Activated CD8-positive, alpha-beta T cell treated with anti-CD3 and anti-CD28 coated beads for 36 hours (primary cell): ENCODE results near the gene DGKZ. TPM values are rescaled to one million over a fixed set of nuclear protein-coding genes. Genes with fewer than 3 reads are reported as not detected.
A peak's percentile ranks its signal among the peaks of the same experiment; 100 is the strongest.

Source experiments
- ATAC-seq: fragments of 200-7000 bp; cut with Tn5 transposase; one replicate; pipeline ENCODE4 v1.10.0; 2021; ENCODE audit warnings: mild to moderate bottlenecking, moderate library complexity
- CTCF ChIA-PET: fragments of 350-600 bp; sonication (Branson Sonifier 250); formaldehyde crosslinking; loops from one replicate; lab custom pipeline; 2021; ENCODE audit warnings: antibody characterized with exemption; lab: Charles Lee
- POLR2A ChIA-PET: fragments of 350-600 bp; sonication (Branson Sonifier 250); formaldehyde crosslinking; loops from one replicate; lab custom pipeline; 2021; ENCODE audit warnings: antibody characterized with exemption; lab: Charles Lee
- DNase-seq: peaks from one replicate; pipeline ENCODE4 v3.0.0-alpha.2; 2020
- H3K27ac Mint-ChIP-seq: one replicate; pipeline ENCODE4 v1.8.0; 2021; ENCODE audit warnings: mild to moderate bottlenecking, mixed read lengths
- H3K27me3 Mint-ChIP-seq: one replicate; pipeline ENCODE4 v1.8.0; 2021; ENCODE audit warnings: mixed read lengths
- H3K36me3 Mint-ChIP-seq: one replicate; pipeline ENCODE4 v1.8.0; 2021; ENCODE audit warnings: low read depth, mixed read lengths
- H3K4me1 Mint-ChIP-seq: one replicate; pipeline ENCODE4 v1.8.0; 2021; ENCODE audit warnings: low read depth, mixed read lengths
- H3K4me3 Mint-ChIP-seq: one replicate; pipeline ENCODE4 v1.8.0; 2021; ENCODE audit warnings: mild to moderate bottlenecking, moderate library complexity, mixed read lengths
- H3K9me3 Mint-ChIP-seq: one replicate; pipeline ENCODE4 v1.8.0; 2021; ENCODE audit warnings: mixed read lengths
- CTCF ChIP-seq: fragments of 200-600 bp; IDR thresholded peaks from one replicate; pipeline ENCODE4 v1.8.0; 2022; ENCODE audit warnings: antibody characterized with exemption, mild to moderate bottlenecking
- intact Hi-C: fragments of 100-400 bp; cut with micrococcal nuclease; formaldehyde crosslinking; loops from one replicate; pipeline ENCODE4 v1.10.0; 2022
- total RNA-seq, 2 experiments: library from RNA; stranded (reverse); gene quantifications; one replicate each; pipeline ENCODE4 v1.2.3, GENCODE V29; 2021

Gene DGKZ
- total RNA-seq, 2 experiments from 2014 or later: 94.4 to 94.9 TPM

DNA sequence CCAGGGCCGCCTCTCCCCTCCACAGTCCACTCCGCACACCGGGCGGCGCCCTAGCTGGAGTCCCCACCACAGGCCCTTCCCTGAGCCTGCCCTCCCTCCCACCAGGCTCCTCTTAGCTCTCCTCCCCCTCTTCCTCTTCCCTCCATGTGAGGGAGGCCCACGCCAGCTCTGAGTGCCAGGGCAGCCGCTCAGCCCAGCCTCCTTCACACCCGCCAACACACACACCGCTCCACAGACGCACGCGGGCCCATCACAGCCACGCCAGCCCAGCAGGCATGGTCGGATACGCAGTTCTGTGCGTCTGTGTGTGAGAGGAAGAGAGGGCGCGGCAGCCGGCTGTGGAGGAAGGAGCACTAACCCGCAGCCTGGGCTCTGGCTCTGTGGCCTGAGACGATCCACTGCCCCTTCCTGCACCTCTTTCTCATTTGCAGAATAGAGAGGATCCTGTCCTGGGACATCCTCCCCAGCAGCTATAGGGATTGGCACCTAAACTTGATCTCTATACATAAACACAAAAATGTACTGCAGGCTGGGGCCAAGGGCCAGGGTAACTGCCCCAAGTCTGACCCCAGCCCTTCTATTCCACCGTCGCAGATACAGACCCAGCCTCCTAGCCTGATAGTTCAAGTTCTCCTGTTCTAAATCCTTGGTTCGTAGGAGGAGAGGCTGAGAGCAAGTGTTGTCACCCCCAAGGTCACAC is 40.8 kb downstream of the DGKZ start:
- DNase-seq: peak; percentile 27

GRCh38 chr11:46388619-46389449 is 41.6 kb downstream of the DGKZ start:
- no peaks in the 10 kb centered on the region for H3K9me3 Mint-ChIP-seq
- H3K36me3 Mint-ChIP-seq: no peaks in the 10 kb centered on the region
- ChIA-PET POLR2A (interaction anchor here (0.7 to 2.0 kb wide), 4 partner anchors 11 to 56 kb away, joined by 3 to 6 read pairs (median 3); no protein-coding TSS in a partner anchor), CTCF (interaction anchor here (0.8 to 4.1 kb wide), 32 partner anchors 8 to 412 kb away, joined by 3 to 34 read pairs (median 5); partner anchors contain the start of genes ARHGAP1, ATG13, MDK and ZNF408)
- peaks cover 25% of the 10 kb centered on the region for H3K4me1 Mint-ChIP-seq
- H3K27me3 Mint-ChIP-seq: peaks cover 62% of the 10 kb centered on the region
- DNase-seq (no peak), ATAC-seq (no peak)
- H3K4me3 Mint-ChIP-seq: no peak overlapping the region
- no peak overlapping the region for H3K27ac Mint-ChIP-seq
- intact Hi-C loops: no loop called here
- TF ChIP-seq CTCF: no peak

More for the DNA sequence above, 40.8 kb downstream of the DGKZ start:
- Mint-ChIP-seq H3K36me3 (no peaks in the 10 kb centered on the region), H3K27me3 (peaks cover 57% of the 10 kb centered on the region), H3K27ac (no peak overlapping the region), H3K4me3 (no peak overlapping the region), H3K9me3 (no peaks in the 10 kb centered on the region), H3K4me1 (peaks cover 24% of the 10 kb centered on the region)
- CTCF ChIA-PET: interaction anchor here (0.8 to 4.1 kb wide), 24 partner anchors 10 to 313 kb away, joined by 3 to 34 read pairs (median 5); partner anchors contain the start of genes ARHGAP1, ATG13, HARBI1 and ZNF408
- peak; percentile 7 for ATAC-seq
- no peak for TF ChIP-seq CTCF
- POLR2A ChIA-PET: interaction anchor here (1.0 to 1.2 kb wide), 3 partner anchors 10 to 67 kb away, joined by 3 to 4 read pairs (median 3); no protein-coding TSS in a partner anchor
- intact Hi-C loops: no loop called here

GRCh38 chr11:46389450-46390330 is 42.4 kb downstream of the DGKZ start:
- Mint-ChIP-seq H3K36me3 (no peaks in the 10 kb centered on the region), H3K27me3 (peaks cover 59% of the 10 kb centered on the region), H3K9me3 (no peaks in the 10 kb centered on the region), H3K4me1 (peaks cover 25% of the 10 kb centered on the region), H3K27ac (no peak overlapping the region), H3K4me3 (peak overlapping the region; percentile 54)
- ChIA-PET CTCF (interaction anchor here (0.8 to 4.1 kb wide), 29 partner anchors 9 to 413 kb away, joined by 3 to 34 read pairs (median 5); partner anchors contain the start of genes ARHGAP1, ATG13, DGKZ and MDK), POLR2A (interaction anchor here (0.7 to 2.0 kb wide), 2 partner anchors 21 to 24 kb away, joined by 3 to 6 read pairs; no protein-coding TSS in a partner anchor)
- TF ChIP-seq CTCF: peak; percentile 82
- intact Hi-C loops: loop anchor here (5.0 kb wide), 1 partner anchor 148 kb away; no protein-coding TSS in a partner anchor
- DNase-seq (peak; percentile 73), ATAC-seq (peak; percentile 55)

DNA sequence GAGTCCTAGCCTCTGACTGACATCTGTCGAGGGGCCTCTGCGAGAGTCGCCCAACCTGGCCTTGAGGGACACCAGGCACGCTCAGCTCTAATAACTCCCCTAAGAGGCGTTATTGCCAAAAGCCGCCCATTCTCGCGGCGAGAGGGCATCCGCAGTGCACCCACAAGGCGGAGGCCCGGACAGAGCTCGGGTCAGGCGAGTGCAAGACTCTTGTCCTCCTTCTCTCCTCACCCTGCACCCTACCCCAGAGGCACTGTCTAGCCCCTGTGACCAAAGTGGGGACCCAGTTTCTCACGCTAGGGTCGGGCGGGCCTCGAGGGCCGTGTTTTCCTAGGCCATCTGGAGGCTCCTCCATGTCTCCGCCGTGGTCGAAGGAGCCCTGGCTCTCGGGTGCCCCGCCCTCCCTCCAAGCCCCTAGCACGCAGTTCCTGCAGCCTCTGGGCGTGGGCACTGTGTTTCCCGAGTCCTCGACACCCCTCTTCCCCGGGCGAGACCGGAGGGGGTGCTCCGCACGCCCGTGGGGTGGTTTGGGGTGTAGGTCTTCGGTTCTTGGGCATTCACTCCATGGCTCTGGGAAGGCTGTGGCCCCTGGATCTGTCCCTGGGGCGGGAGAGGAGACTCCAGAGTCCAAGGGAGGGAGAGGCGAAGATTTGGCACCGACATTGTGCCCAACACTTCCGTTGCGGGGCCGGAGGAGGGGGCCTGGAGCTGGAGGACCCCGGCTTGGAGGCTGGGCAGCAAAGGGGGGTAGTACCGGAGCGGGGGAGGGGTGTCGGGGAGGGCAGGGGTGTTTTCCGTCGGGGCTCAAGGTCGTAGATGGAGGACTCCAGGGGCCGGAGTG is 43.3 kb downstream of the DGKZ start:
- peaks cover 25% of the 10 kb centered on the region for H3K4me1 Mint-ChIP-seq
- no peak for TF ChIP-seq CTCF
- ChIA-PET POLR2A (interaction anchor here (1.0 to 2.0 kb wide), 3 partner anchors 25 to 100 kb away, joined by 3 to 6 read pairs (median 3); no protein-coding TSS in a partner anchor), CTCF (interaction anchor here (0.8 to 4.1 kb wide), 15 partner anchors 9 to 279 kb away, joined by 3 to 34 read pairs (median 5); partner anchors contain the start of genes ATG13, DGKZ and MDK)
- no peaks in the 10 kb centered on the region for H3K36me3 Mint-ChIP-seq
- intact Hi-C loops: loop anchor here (5.0 kb wide), 1 partner anchor 147 kb away; no protein-coding TSS in a partner anchor
- no peaks in the 10 kb centered on the region for H3K9me3 Mint-ChIP-seq
- DNase-seq (no peak), ATAC-seq (no peak)
- peak overlapping the region; percentile 54 for H3K4me3 Mint-ChIP-seq
- H3K27me3 Mint-ChIP-seq: peaks cover 59% of the 10 kb centered on the region
- H3K27ac Mint-ChIP-seq: no peak overlapping the region
